K562 (cell line): ENCODE results near the gene NAP1L4.

Experiments
- ATF3 ChIP-seq, 2 experiments: fragments of 450-650 bp in 1 of 2; sonication (generic) in 1 of 2; formaldehyde crosslinking in 1 of 2; IDR thresholded peaks in 1 of 2; conservative IDR thresholded peaks in 1 of 2; 2 replicates each; pipeline versions ENCODE4 v1.6.1 to v1.8.1; 2016 to 2023; ENCODE audit warnings: mild to moderate bottlenecking in 2 of 2, moderate library complexity in 2 of 2, inconsistent platforms in 1 of 2, missing genetic modification reagents in 1 of 2
- CREB1 ChIP-seq, 2 experiments: sonication (generic) in 1 of 2; formaldehyde crosslinking in 1 of 2; IDR thresholded peaks; 2 replicates each; pipeline versions ENCODE4 v1.6.1 to v1.8.0; 2012 to 2022; ENCODE audit warnings: inconsistent platforms in 1 of 2, mild to moderate bottlenecking in 1 of 2, missing genetic modification reagents in 1 of 2, moderate library complexity in 1 of 2
- JUN ChIP-seq, 2 experiments: sonication (generic) in 1 of 2; formaldehyde crosslinking in 1 of 2; IDR thresholded peaks; 2 replicates each; pipeline versions ENCODE4 v1.6.1 to v1.8.0; 2012 to 2022; ENCODE audit warnings: borderline replicate concordance in 2 of 2, mild to moderate bottlenecking in 2 of 2, improper control_type of control experiment in 1 of 2, low read depth in 1 of 2, low read length in 1 of 2, missing genetic modification reagents in 1 of 2
- PML ChIP-seq: IDR thresholded peaks from 2 replicates; pipeline ENCODE4 v1.6.1; 2012; ENCODE audit warnings: low read length, inconsistent platforms
- RHOXF2B ChIP-seq: fragments of 250-450 bp; sonication (Bioruptor Pico); conservative IDR thresholded peaks from 2 replicates; pipeline ENCODE4 v1.5.1; 2021
- SLC30A9 ChIP-seq: fragments of 250-450 bp; sonication (Bioruptor Pico); IDR thresholded peaks from 2 replicates; pipeline ENCODE4 v1.8.0; 2022; ENCODE audit warnings: mild to moderate bottlenecking, moderate library complexity
- SP1 ChIP-seq: sonication (generic); formaldehyde crosslinking; IDR thresholded peaks from 2 replicates; pipeline ENCODE4 v1.8.1; 2022; ENCODE audit warnings: mild to moderate bottlenecking, missing genetic modification reagents
- ZMIZ1 ChIP-seq, 2 experiments: fragments of 150-350 bp in 1 of 2; IDR thresholded peaks; 2 replicates each; pipeline ENCODE4 v1.6.1; 2012 to 2016; ENCODE audit warnings: low read depth in 2 of 2, low read length in 2 of 2, mild to moderate bottlenecking in 1 of 2, moderate library complexity in 1 of 2
- ZNF511 ChIP-seq: sonication (generic); formaldehyde crosslinking; IDR thresholded peaks from 2 replicates; pipeline ENCODE4 v1.8.0; 2022; ENCODE audit warnings: mild to moderate bottlenecking, missing genetic modification reagents
- TF ChIP-seq, protein P1 (sequence below), 2 experiments: IDR thresholded peaks in 1 of 2; conservative IDR thresholded peaks in 1 of 2; 2 replicates each; pipeline ENCODE4 v1.6.1; 2016; ENCODE audit warnings: low read depth in 2 of 2, mild to moderate bottlenecking in 1 of 2, missing compliant biosample characterization in 1 of 2, missing genetic modification characterization in 1 of 2, moderate library complexity in 1 of 2

DNA sequence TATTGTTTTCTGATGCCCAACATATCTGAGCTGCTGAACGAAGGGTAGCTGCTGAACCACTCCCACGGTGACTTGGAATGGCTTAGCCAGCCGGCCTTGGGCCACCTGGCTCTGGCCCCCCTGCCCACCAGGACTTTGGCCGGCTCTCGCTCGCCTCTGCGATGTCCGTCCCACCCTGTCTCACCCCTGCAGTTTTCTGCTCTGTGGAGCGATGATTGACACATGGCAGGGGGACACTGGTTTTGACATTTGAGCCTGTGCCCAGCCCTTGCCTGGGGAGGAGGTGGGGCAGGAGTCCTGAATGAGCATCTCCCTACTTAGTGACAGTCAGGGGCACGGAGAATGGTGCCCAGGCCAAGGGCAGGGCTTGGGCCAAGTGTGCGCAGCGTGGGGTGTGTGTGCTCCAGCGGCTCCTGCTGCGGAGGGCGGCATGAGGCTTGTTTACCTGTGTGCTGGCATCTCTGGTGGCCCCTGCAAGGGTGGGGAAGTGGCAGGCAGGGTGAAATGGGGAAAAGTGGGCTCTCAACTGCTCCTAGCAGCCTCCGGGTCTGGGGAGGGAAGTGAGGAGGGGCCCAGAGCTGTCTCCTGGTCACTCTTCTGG is 90.8 kb downstream of the NAP1L4 start:
- no peak for TF ChIP-seq RHOXF2B (CRISPR knock-in tag)
- no peak for TF ChIP-seq ZNF511 (CRISPR knock-in tag)
- no peak for TF ChIP-seq JUN (IDR thresholded peaks at IDR 0.05; ENCODE audit: borderline replicate concordance, low read depth, low read length)
- no peak for TF ChIP-seq JUN (CRISPR knock-in tag; IDR thresholded peaks at IDR 0.05; ENCODE audit: borderline replicate concordance)
- no peak for TF ChIP-seq ATF3 (IDR thresholded peaks at IDR 0.05)
- no peak for TF ChIP-seq ATF3 (CRISPR knock-in tag; conservative IDR thresholded peaks at IDR 0.05)
- TF ChIP-seq SP1 (CRISPR knock-in tag) = no peak
- TF ChIP-seq ZMIZ1 (IDR thresholded peaks at IDR 0.05; ENCODE audit: low read depth in 2 of 2, low read length in 2 of 2) = no peak
- TF ChIP-seq SLC30A9 (CRISPR knock-in tag) = no peak
- TF ChIP-seq CREB1 (IDR thresholded peaks at IDR 0.05) = no peak
- TF ChIP-seq CREB1 (CRISPR knock-in tag; IDR thresholded peaks at IDR 0.05) = no peak
- TF ChIP-seq, protein P1, sequence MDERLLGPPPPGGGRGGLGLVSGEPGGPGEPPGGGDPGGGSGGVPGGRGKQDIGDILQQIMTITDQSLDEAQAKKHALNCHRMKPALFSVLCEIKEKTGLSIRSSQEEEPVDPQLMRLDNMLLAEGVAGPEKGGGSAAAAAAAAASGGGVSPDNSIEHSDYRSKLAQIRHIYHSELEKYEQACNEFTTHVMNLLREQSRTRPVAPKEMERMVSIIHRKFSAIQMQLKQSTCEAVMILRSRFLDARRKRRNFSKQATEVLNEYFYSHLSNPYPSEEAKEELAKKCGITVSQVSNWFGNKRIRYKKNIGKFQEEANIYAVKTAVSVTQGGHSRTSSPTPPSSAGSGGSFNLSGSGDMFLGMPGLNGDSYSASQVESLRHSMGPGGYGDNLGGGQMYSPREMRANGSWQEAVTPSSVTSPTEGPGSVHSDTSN (CRISPR knock-in tag; IDR thresholded peaks at IDR 0.05; ENCODE audit: low read depth) = no peak
- TF ChIP-seq, protein P1 (tag; conservative IDR thresholded peaks at IDR 0.05; ENCODE audit: low read depth) = no peak
- no peak for TF ChIP-seq PML
